Stimulated activated CD8-positive, alpha-beta memory T cell treated with anti-CD3 and anti-CD28 coated beads, Interleukin-2, amount 100 ng/mL, for 48 hours (primary cell): ENCODE measurements around the gene NKX6-1.

Experiments used
- DNase-seq, 2 donors: peaks; one replicate each; pipeline ENCODE4 v3.0.0-alpha.2; 2020; ENCODE audit warnings: low read depth in 2 of 2

Gene NKX6-1

GRCh38 chr4:84498935-84499623 is at the start of gene NKX6-1:
TSS of gene NKX6-1 (minus strand) at chr4:84499292. CDS start at chr4:84498228, 1,064 bp downstream.
- no peak for DNase-seq

GRCh38 chr4:84547211-84547610 is 48.1 kb upstream of the NKX6-1 start:
- DNase-seq, result no peak

GRCh38 chr4:84545093-84545492 is 46.0 kb upstream of the NKX6-1 start:
- no peak for DNase-seq

GRCh38 chr4:84535901-84536300 is 36.8 kb upstream of the NKX6-1 start:
- DNase-seq, result no peak

GRCh38 chr4:84531689-84532088 is 32.6 kb upstream of the NKX6-1 start:
- DNase-seq, result no peak

GRCh38 chr4:84530871-84531270 is 31.8 kb upstream of the NKX6-1 start:
- no peak for DNase-seq

- DNase-seq, result no peak
These were observed 31.4 kb upstream of the NKX6-1 start for GRCh38 chr4:84530454-84530853.

GRCh38 chr4:84529169-84529751 is 30.2 kb upstream of the NKX6-1 start:
- no peak for DNase-seq

- no peak for DNase-seq
These were observed 28.3 kb upstream of the NKX6-1 start for GRCh38 chr4:84527391-84527790.

GRCh38 chr4:84515075-84515474 is 16.0 kb upstream of the NKX6-1 start:
- DNase-seq, result no peak

GRCh38 chr4:84512277-84512676 is 13.2 kb upstream of the NKX6-1 start:
- no peak for DNase-seq

GRCh38 chr4:84511703-84512102 is 12.6 kb upstream of the NKX6-1 start:
- DNase-seq, result no peak

- no peak for DNase-seq
These were observed 8.8 kb upstream of the NKX6-1 start for GRCh38 chr4:84507941-84508340.

- DNase-seq, result no peak
These were observed 5.7 kb upstream of the NKX6-1 start for GRCh38 chr4:84504821-84505220.

GRCh38 chr4:84503495-84504437 is 4.7 kb upstream of the NKX6-1 start:
- no peak for DNase-seq

GRCh38 chr4:84502955-84503373 is 3.9 kb upstream of the NKX6-1 start:
- no peak for DNase-seq

- no peak for DNase-seq
These were observed 3.4 kb upstream of the NKX6-1 start for GRCh38 chr4:84502333-84502954.

- no peak for DNase-seq
These were observed 2.7 kb upstream of the NKX6-1 start for GRCh38 chr4:84501721-84502267.

GRCh38 chr4:84501202-84501503 is 2.1 kb upstream of the NKX6-1 start:
- no peak for DNase-seq

- no peak for DNase-seq
These were observed 1.5 kb upstream of the NKX6-1 start for GRCh38 chr4:84500386-84501201.

- DNase-seq, result no peak
These were observed 511 bp upstream of the NKX6-1 start for GRCh38 chr4:84499624-84499982.
